Thoracic aorta (tissue), 2 donors: ENCODE data around the gene RGL1. TPM values are rescaled to one million over a fixed set of nuclear protein-coding genes. Genes with fewer than 3 reads are reported as not detected.

Experiments
- ATAC-seq: fragments of 150-250 bp; one replicate; pipeline ENCODE4 v1.8.0; 2017; ENCODE audit warnings: low read depth; ENCODE audit not compliant: insufficient number of reproducible peaks, low FRiP score
- DNase-seq: peaks from one replicate; pipeline ENCODE4 v3.0.0-alpha.2; 2020; ENCODE audit warnings: low spot score
- H3K27ac ChIP-seq, 2 donors: fragments of 200-600 bp; sonication (generic); 1 replicate in 1 of 2; 2 replicates in 1 of 2; pipeline ENCODE4 v1.5.1; 2016; ENCODE audit warnings: mild to moderate bottlenecking in 2 of 2, moderate library complexity in 2 of 2
- H3K27me3 ChIP-seq: fragments of 200-600 bp; sonication (generic); replicated peaks from 2 replicates; pipeline ENCODE4 v1.6.0; 2016; ENCODE audit warnings: mild to moderate bottlenecking; ENCODE audit not compliant: insufficient read depth
- H3K36me3 ChIP-seq: fragments of 200-600 bp; sonication (generic); one replicate; pipeline ENCODE4 v1.5.1; 2016
- H3K4me1 ChIP-seq, 2 donors: fragments of 200-600 bp; sonication (generic); 1 replicate in 1 of 2; 2 replicates in 1 of 2; pipeline versions ENCODE4 v1.5.1 to v1.6.0; 2016; ENCODE audit warnings: low read depth in 2 of 2, mild to moderate bottlenecking in 1 of 2; ENCODE audit not compliant: control insufficient read depth in 1 of 2
- H3K4me3 ChIP-seq: fragments of 200-600 bp; sonication (generic); 2 replicates; pipeline ENCODE4 v1.5.1; 2016; ENCODE audit warnings: mild to moderate bottlenecking
- H3K9me3 ChIP-seq: fragments of 200-600 bp; sonication (generic); 2 replicates; pipeline ENCODE4 v1.5.1; 2016
- total RNA-seq, 2 donors: library from RNA; depleted of rRNA; stranded (reverse); fragments of >200 nt; gene quantifications; one replicate each; pipeline versions ENCODE4 v1.1.0 to v1.2.3, GENCODE V29; 2016
- TF ChIP-seq, protein P1 (sequence below): fragments of 200-600 bp; sonication (generic); IDR thresholded peaks from one replicate; pipeline ENCODE4 v1.5.1; 2019; ENCODE audit warnings: antibody characterized with exemption

The RGL1 gene
- total RNA-seq, 2 donors from 2014 or later: 27.6 to 35.7 TPM

GRCh38 chr1:183934314-183934713, 129.4 kb downstream of the RGL1 start:
- TF ChIP-seq, protein P1, sequence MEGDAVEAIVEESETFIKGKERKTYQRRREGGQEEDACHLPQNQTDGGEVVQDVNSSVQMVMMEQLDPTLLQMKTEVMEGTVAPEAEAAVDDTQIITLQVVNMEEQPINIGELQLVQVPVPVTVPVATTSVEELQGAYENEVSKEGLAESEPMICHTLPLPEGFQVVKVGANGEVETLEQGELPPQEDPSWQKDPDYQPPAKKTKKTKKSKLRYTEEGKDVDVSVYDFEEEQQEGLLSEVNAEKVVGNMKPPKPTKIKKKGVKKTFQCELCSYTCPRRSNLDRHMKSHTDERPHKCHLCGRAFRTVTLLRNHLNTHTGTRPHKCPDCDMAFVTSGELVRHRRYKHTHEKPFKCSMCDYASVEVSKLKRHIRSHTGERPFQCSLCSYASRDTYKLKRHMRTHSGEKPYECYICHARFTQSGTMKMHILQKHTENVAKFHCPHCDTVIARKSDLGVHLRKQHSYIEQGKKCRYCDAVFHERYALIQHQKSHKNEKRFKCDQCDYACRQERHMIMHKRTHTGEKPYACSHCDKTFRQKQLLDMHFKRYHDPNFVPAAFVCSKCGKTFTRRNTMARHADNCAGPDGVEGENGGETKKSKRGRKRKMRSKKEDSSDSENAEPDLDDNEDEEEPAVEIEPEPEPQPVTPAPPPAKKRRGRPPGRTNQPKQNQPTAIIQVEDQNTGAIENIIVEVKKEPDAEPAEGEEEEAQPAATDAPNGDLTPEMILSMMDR: no peak
- H3K27ac ChIP-seq: no peak overlapping the region
- DNase-seq: no peak

DNA sequence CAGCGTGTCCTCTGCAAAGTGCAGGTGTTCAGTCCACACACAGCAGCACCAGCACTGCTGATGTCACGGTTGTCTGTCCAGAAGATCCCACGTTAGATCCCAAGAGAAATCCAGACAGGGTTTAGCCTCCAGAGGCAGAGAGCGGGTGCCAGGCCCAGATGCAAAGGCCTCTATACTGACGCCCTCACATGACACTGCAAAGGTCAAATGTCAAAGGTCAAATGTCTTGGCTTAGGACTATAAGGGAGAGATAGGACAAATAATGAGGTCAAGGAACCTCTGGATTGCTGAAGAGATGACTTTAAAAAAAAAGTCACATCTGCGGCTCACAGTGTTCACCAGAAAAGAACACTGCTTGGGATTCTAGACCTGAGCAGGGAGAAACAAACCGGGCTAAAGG, 131.1 kb downstream of the RGL1 start:
- H3K27ac ChIP-seq: no peak overlapping the region
- peaks cover 4 to 11% of the 10 kb centered on the region in 2 donors for H3K4me1 ChIP-seq
- H3K9me3 ChIP-seq: no peaks in the 10 kb centered on the region
- no peak overlapping the region for H3K4me3 ChIP-seq
- no peaks in the 10 kb centered on the region for H3K36me3 ChIP-seq
- TF ChIP-seq, protein P1: no peak
- H3K27me3 ChIP-seq: no peaks in the 10 kb centered on the region
- no peak for DNase-seq
- ATAC-seq: no peak

More at GRCh38 chr1:183934314-183934713, 129.4 kb downstream of the RGL1 start:
- no peaks in the 10 kb centered on the region for H3K9me3 ChIP-seq
- no peaks in the 10 kb centered on the region for H3K36me3 ChIP-seq
- H3K4me3 ChIP-seq: no peak overlapping the region
- no peak for ATAC-seq
- no peaks in the 10 kb centered on the region for H3K27me3 ChIP-seq
- peaks cover 4 to 11% of the 10 kb centered on the region in 2 donors for H3K4me1 ChIP-seq

- DNase-seq (no peak), ATAC-seq (no peak)
- H3K4me3 ChIP-seq: no peak overlapping the region
- TF ChIP-seq, protein P1: no peak
- no peak overlapping the region for H3K27ac ChIP-seq
- H3K9me3 ChIP-seq: no peaks in the 10 kb centered on the region
- no peaks in the 10 kb centered on the region for H3K36me3 ChIP-seq
- H3K27me3 ChIP-seq: no peaks in the 10 kb centered on the region
- H3K4me1 ChIP-seq: peaks cover 3 to 10% of the 10 kb centered on the region in 2 donors
Measured at GRCh38 chr1:183936791-183937190, 131.9 kb downstream of the RGL1 start.

GRCh38 chr1:183937611-183938010, 132.7 kb downstream of the RGL1 start:
- peaks cover 0 to 4% of the 10 kb centered on the region in 2 donors for H3K4me1 ChIP-seq

DNA sequence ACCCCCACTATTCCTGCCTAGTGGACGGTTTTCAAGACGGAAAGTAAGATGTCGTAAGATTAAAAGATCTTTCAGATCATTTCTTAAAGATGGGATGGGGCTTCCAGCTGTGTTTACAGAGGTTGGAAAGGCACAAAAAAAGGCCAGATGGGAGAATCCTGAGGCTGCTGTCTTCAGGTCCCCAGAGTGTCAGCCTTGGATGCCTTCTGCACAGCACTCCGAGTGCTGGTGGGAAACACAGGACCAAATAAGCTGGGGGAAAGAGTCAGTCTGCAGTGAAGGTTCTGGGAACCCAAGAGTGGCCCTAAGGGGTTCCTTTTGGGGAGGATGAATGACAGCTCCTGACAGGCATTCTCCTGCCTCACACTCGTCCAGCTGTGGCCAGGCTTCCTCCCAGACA, 136.1 kb downstream of the RGL1 start:
- DNase-seq (no peak), ATAC-seq (no peak)

More at GRCh38 chr1:183937611-183938010, 132.7 kb downstream of the RGL1 start:
- DNase-seq (no peak), ATAC-seq (no peak)
- no peaks in the 10 kb centered on the region for H3K36me3 ChIP-seq
- no peaks in the 10 kb centered on the region for H3K27me3 ChIP-seq
- H3K4me3 ChIP-seq: no peak overlapping the region
- no peaks in the 10 kb centered on the region for H3K9me3 ChIP-seq
- no peak overlapping the region for H3K27ac ChIP-seq
- TF ChIP-seq, protein P1: no peak

More for the DNA sequence above, 136.1 kb downstream of the RGL1 start:
- no peaks in the 10 kb centered on the region for H3K4me1 ChIP-seq
- H3K9me3 ChIP-seq: no peaks in the 10 kb centered on the region
- H3K27ac ChIP-seq: no peak overlapping the region
- no peaks in the 10 kb centered on the region for H3K27me3 ChIP-seq
- no peaks in the 10 kb centered on the region for H3K36me3 ChIP-seq
- H3K4me3 ChIP-seq: no peak overlapping the region
- TF ChIP-seq, protein P1: no peak
